ENCODE measurements around the gene ST8SIA1.

The ST8SIA1 gene

DNA sequence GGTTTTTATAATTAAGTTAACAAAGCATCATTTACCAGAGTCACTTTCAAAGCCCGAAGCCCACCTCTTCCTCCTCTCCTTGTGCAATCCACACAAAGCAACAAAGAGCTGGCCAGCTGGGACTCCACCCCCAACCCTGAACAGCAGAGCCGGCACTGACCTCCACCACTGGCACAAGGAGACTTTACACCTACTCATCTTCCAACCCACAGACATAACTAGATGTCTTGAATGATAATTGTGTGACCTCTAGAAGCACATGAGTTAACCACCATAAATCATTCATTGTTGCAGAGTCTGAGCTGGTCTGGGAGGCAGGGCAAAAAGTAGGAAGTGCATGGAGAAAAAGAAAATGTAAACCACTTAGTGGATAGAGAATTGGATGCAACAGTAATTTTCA lies 72.2 kb downstream of the ST8SIA1 start:
- ChIA-PET POLR2A (no interaction called here), CTCF (no interaction called here)
- no peak overlapping the region for H3K4me3 ChIP-seq (ENCODE audit: low read depth, low read length)
- no peak for DNase-seq (ENCODE audit: low read depth, low spot score)
- TF ChIP-seq, protein P1, sequence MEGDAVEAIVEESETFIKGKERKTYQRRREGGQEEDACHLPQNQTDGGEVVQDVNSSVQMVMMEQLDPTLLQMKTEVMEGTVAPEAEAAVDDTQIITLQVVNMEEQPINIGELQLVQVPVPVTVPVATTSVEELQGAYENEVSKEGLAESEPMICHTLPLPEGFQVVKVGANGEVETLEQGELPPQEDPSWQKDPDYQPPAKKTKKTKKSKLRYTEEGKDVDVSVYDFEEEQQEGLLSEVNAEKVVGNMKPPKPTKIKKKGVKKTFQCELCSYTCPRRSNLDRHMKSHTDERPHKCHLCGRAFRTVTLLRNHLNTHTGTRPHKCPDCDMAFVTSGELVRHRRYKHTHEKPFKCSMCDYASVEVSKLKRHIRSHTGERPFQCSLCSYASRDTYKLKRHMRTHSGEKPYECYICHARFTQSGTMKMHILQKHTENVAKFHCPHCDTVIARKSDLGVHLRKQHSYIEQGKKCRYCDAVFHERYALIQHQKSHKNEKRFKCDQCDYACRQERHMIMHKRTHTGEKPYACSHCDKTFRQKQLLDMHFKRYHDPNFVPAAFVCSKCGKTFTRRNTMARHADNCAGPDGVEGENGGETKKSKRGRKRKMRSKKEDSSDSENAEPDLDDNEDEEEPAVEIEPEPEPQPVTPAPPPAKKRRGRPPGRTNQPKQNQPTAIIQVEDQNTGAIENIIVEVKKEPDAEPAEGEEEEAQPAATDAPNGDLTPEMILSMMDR (IDR thresholded peaks at IDR 0.05; ENCODE audit: insufficient read depth, low read length, missing control alignments), result no peak

DNA sequence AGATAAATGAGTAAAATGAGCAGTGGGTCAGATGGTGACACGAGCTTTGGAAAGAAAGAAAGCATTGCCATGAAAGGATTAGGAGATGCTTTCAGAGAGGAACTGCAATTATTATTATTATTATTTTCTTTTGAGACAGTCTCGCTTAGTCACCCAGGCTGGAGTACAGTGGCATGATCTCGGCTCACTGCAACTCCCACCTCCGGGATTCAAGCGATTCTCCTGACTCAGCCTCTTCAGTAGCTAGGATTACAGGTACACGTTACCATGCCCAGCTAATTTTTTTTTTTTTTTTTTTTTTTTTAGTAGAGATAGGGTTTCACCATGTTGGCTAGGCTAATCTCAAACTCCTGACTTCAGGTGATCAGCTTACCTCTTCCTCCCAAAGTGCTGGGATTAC lies 77.4 kb downstream of the ST8SIA1 start:
- TF ChIP-seq, protein P1 (IDR thresholded peaks at IDR 0.05; ENCODE audit: insufficient read depth, low read length, missing control alignments), result no peak
- CTCF ChIA-PET, result interaction anchor here (2.1 kb wide), 1 partner anchor 15 kb away, joined by 4 read pairs; no protein-coding TSS in a partner anchor

DNA sequence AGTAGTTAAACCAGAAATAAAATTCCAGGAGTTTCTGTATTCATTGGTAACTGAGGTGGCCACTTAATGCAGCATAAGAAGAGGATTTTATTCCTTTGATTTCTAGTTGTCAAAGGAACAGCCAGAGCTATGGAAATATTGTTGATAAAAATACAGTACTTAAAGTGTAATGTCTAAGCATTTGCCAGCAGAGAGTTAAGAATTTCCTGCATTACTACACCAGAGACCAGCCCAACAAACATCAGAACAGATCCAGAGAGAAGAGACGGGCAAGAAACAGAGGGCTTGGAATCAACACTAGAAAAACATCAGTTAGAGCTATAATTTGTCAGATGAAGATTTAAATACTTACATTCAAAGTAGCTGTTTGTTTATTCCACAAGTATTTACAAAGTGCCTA lies 77.9 kb downstream of the ST8SIA1 start:
- POLR2A ChIA-PET, result no interaction called here
- CTCF ChIA-PET, result interaction anchor here (2.1 kb wide), 1 partner anchor 16 kb away, joined by 4 read pairs; no protein-coding TSS in a partner anchor
- no peak overlapping the region for H3K4me3 ChIP-seq (ENCODE audit: low read depth, low read length)
- TF ChIP-seq, protein P1 (IDR thresholded peaks at IDR 0.05; ENCODE audit: insufficient read depth, low read length, missing control alignments), result no peak
- no peak for DNase-seq (ENCODE audit: low read depth, low spot score)

More for the DNA sequence above, 77.4 kb downstream of the ST8SIA1 start:
- POLR2A ChIA-PET, result no interaction called here
- DNase-seq (ENCODE audit: low read depth, low spot score), result no peak
- H3K4me3 ChIP-seq (ENCODE audit: low read depth, low read length), result no peak overlapping the region

DNA sequence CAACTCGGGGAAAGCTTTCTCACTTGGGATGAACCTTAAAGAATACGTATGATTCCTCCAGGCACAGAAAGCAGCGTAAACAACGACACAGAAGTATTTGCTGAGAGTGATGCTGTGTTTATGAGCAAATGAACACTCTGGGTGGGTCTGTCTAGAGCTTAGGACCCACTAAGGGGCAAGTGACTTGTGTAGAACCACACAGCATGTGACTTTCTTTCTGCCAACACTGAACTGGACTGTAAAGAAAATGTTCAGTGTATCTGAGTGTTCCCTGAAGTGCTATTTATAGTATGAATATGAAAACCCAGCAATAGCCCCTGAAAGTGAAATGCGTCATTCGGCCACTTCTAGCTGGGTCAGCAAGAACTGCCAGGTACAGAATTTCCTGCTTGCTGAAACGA lies 78.5 kb downstream of the ST8SIA1 start:
- CTCF ChIA-PET, result interaction anchor here (2.1 kb wide), 1 partner anchor 16 kb away, joined by 4 read pairs; no protein-coding TSS in a partner anchor

DNA sequence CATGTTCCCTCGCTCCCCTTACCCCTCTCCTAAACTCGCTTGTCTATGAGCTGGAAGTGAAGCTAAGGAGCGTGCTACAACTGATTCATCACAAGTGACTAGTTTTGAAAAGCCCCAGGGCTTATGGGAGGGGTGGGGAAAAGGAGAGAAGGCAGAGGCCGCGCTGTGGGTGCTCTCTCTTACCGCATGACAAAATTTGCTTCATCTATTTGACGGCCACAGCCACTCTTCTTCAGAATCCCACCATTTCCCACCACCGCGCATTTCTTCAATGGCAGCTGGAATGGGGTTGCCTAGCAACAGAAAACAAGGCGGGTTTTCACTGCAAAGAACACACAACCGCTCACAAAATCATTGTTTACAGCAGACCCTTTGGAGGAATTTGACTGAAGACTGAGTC lies 79.4 kb downstream of the ST8SIA1 start:
- no peak overlapping the region for H3K4me3 ChIP-seq (ENCODE audit: low read depth, low read length)
- DNase-seq (ENCODE audit: low read depth, low spot score), result no peak
- POLR2A ChIA-PET, result interaction anchor here (0.5 kb wide), 1 partner anchor 24 kb away, joined by 3 read pairs; no protein-coding TSS in a partner anchor
- CTCF ChIA-PET, result interaction anchor here (1.2 to 2.1 kb wide), 2 partner anchors 13 to 17 kb away, joined by 3 to 4 read pairs; no protein-coding TSS in a partner anchor
- TF ChIP-seq, protein P1 (IDR thresholded peaks at IDR 0.05; ENCODE audit: insufficient read depth, low read length, missing control alignments), result no peak

More for the DNA sequence above, 78.5 kb downstream of the ST8SIA1 start:
- no peak overlapping the region for H3K4me3 ChIP-seq (ENCODE audit: low read depth, low read length)
- DNase-seq (ENCODE audit: low read depth, low spot score), result no peak
- POLR2A ChIA-PET, result no interaction called here
- TF ChIP-seq, protein P1 (IDR thresholded peaks at IDR 0.05; ENCODE audit: insufficient read depth, low read length, missing control alignments), result no peak

DNA sequence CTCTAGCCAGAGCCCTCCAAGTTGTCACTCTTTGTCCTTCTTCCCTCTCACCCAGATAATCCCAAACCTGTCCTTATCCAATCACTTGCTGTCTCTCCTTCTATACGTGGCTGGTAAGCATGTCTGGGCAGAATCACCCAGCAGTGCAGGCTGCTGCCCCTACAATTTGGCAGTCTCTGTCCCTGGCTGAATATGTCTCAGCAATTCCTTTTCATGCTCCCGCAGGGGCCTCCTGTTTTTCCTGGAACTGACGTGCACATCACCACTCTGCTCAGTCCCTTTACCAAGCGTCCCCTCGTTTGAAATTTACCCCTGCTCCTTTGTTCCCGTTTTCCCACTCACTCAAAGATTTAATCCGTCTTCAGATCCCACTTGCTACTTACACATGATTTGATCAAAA lies 80.0 kb downstream of the ST8SIA1 start:
- POLR2A ChIA-PET, result no interaction called here
- CTCF ChIA-PET, result interaction anchor here (1.2 kb wide), 1 partner anchor 14 kb away, joined by 3 read pairs; no protein-coding TSS in a partner anchor

More for the DNA sequence above, 80.0 kb downstream of the ST8SIA1 start:
- TF ChIP-seq, protein P1 (IDR thresholded peaks at IDR 0.05; ENCODE audit: insufficient read depth, low read length, missing control alignments), result no peak
- no peak for DNase-seq (ENCODE audit: low read depth, low spot score)
- H3K4me3 ChIP-seq (ENCODE audit: low read depth, low read length), result no peak overlapping the region
